HepG2 (cell line): ENCODE results near the gene FAM20C. TPM values are rescaled to one million over a fixed set of nuclear protein-coding genes. Genes with fewer than 3 reads are reported as not detected.
A peak's percentile ranks its signal among the peaks of the same experiment; 100 is the strongest.

Experiments
- FOXP1 ChIP-seq, 2 experiments: fragments of 450-650 bp in 1 of 2; IDR thresholded peaks; 2 replicates each; pipeline ENCODE4 v1.6.1; 2017 to 2018; ENCODE audit warnings: antibody characterized with exemption in 1 of 2
- JUN ChIP-seq: sonication (generic); formaldehyde crosslinking; IDR thresholded peaks from 2 replicates; pipeline ENCODE4 v1.4.0; 2020; ENCODE audit warnings: mild to moderate bottlenecking, missing genetic modification reagents
- PHF21A ChIP-seq: sonication (generic); formaldehyde crosslinking; IDR thresholded peaks from 2 replicates; pipeline ENCODE4 v1.5.0; 2020; ENCODE audit warnings: mild to moderate bottlenecking, missing genetic modification reagents
- SMAD3 ChIP-seq: sonication (generic); formaldehyde crosslinking; IDR thresholded peaks from 2 replicates; pipeline ENCODE4 v1.4.0; 2020; ENCODE audit warnings: missing genetic modification reagents
- TOPORS ChIP-seq: sonication (generic); formaldehyde crosslinking; IDR thresholded peaks from 2 replicates; pipeline ENCODE4 v1.8.0; 2023; ENCODE audit warnings: mild to moderate bottlenecking, missing genetic modification reagents
- ZNF296 ChIP-seq: sonication (generic); formaldehyde crosslinking; conservative IDR thresholded peaks from 2 replicates; pipeline ENCODE4 v1.5.0; 2020; ENCODE audit warnings: mild to moderate bottlenecking, missing genetic modification reagents
- ZNF558 ChIP-seq: sonication (generic); formaldehyde crosslinking; IDR thresholded peaks from 2 replicates; pipeline ENCODE4 v1.9.0; 2022; ENCODE audit warnings: mild to moderate bottlenecking, missing genetic modification reagents, borderline replicate concordance
- polyA plus RNA-seq, 8 experiments: library from polyadenylated mRNA; depleted of rRNA in 3 of 8; stranded (reverse) in 7 of 8; unstranded in 1 of 8; fragments of >200 nt; fragmentation: Illumina TruSeq in 4 of 8; extraction: Trizol in 4 of 8; gene quantifications; 2 replicates each; pipeline versions ENCODE4 v1.2.1 to v1.2.3, GENCODE V29; 2011 to 2016; ENCODE audit warnings: low read depth in 4 of 8, missing spikeins in 1 of 8, mixed read lengths in 1 of 8; ENCODE audit not compliant: insufficient read depth in 1 of 8
- total RNA-seq, 5 experiments: library from RNA; depleted of rRNA; stranded (reverse); fragments of >200 nt; fragmentation: Illumina TruSeq; extraction: Trizol; gene quantifications; 2 replicates each; pipeline ENCODE4 v1.2.3, GENCODE V29; 2016; ENCODE audit warnings: low read depth in 1 of 5
- TF ChIP-seq, protein P1 (sequence below): sonication (generic); formaldehyde crosslinking; IDR thresholded peaks from 2 replicates; pipeline ENCODE4 v1.4.0; 2020; ENCODE audit warnings: missing genetic modification reagents
- TF ChIP-seq, protein P2 (sequence below): IDR thresholded peaks from 2 replicates; pipeline ENCODE4 v1.6.1; 2012; ENCODE audit warnings: inconsistent platforms
- TF ChIP-seq, protein P3 (sequence below): sonication (generic); formaldehyde crosslinking; IDR thresholded peaks from 2 replicates; pipeline ENCODE4 v1.5.0; 2020; ENCODE audit warnings: mild to moderate bottlenecking, missing genetic modification reagents, borderline replicate concordance
- TF ChIP-seq, protein P4 (sequence below): sonication (generic); formaldehyde crosslinking; IDR thresholded peaks from 2 replicates; pipeline ENCODE4 v1.9.0; 2021; ENCODE audit warnings: missing genetic modification reagents, mild to moderate bottlenecking, borderline replicate concordance
- TF ChIP-seq, protein P5 (sequence below): sonication (generic); formaldehyde crosslinking; IDR thresholded peaks from 2 replicates; pipeline ENCODE4 v1.4.0; 2020; ENCODE audit warnings: mild to moderate bottlenecking, missing genetic modification reagents
- TF ChIP-seq, protein P6 (sequence below): sonication (generic); formaldehyde crosslinking; IDR thresholded peaks from 2 replicates; pipeline ENCODE4 v1.4.0; 2020; ENCODE audit warnings: missing genetic modification reagents, mild to moderate bottlenecking, borderline replicate concordance
- TF ChIP-seq, protein P7 (sequence below): sonication (generic); formaldehyde crosslinking; conservative IDR thresholded peaks from 2 replicates; pipeline ENCODE4 v1.4.0; 2020; ENCODE audit warnings: mild to moderate bottlenecking, missing genetic modification reagents, moderate library complexity
- TF ChIP-seq, protein P8 (sequence below): sonication (generic); formaldehyde crosslinking; IDR thresholded peaks from 2 replicates; pipeline ENCODE4 v1.9.0; 2021; ENCODE audit warnings: missing genetic modification reagents, borderline replicate concordance

FAM20C gene
- total and polyA plus RNA-seq, 2 of the 13 experiments (the other 11 are each of a cell fraction or from before 2014, with no cell fraction given), result 11.9 to 19.9 TPM

DNA sequence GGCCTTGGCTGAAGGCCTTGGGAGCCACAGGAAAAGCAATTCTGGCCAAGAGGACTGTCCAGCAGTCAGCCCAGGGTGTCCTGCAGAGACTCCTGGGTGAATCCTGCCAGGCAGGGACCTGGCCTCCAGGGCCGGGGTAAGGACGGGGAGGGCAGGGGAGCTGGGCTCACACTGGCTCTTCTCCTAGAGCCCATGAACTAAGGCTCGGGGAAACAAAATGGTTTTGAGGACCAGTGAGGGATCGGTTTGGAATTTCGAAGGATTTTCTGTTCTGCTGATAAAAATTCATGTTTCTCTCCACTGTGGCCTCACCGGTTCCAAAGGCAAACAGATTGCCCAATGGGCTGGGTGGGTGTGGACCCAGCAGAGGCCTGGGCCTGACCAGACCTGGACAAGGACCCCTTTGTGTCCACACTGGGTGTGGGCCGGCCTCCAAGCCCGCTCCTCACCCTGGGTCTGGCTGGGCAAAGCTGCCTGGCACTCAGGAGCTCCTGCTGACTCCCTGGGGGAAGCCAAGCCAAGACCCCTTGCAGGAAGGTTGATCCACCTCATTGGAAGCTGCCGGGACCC is 27.3 kb downstream of the FAM20C start (continued):
- TF ChIP-seq, protein P1, sequence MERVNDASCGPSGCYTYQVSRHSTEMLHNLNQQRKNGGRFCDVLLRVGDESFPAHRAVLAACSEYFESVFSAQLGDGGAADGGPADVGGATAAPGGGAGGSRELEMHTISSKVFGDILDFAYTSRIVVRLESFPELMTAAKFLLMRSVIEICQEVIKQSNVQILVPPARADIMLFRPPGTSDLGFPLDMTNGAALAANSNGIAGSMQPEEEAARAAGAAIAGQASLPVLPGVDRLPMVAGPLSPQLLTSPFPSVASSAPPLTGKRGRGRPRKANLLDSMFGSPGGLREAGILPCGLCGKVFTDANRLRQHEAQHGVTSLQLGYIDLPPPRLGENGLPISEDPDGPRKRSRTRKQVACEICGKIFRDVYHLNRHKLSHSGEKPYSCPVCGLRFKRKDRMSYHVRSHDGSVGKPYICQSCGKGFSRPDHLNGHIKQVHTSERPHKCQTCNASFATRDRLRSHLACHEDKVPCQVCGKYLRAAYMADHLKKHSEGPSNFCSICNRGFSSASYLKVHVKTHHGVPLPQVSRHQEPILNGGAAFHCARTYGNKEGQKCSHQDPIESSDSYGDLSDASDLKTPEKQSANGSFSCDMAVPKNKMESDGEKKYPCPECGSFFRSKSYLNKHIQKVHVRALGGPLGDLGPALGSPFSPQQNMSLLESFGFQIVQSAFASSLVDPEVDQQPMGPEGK (CRISPR knock-in tag), result peak; percentile 67; the same call in 1 of the 2 replicates
- TF ChIP-seq SMAD3 (CRISPR knock-in tag) (0 out of 2 replicates have a peak, but pooled peaks have one; percentile 51), TOPORS (CRISPR knock-in tag) (0 out of 2 replicates have a peak, but pooled peaks have one; percentile 54), ZNF296 (CRISPR knock-in tag) (0 out of 2 replicates have a peak, but pooled peaks have one; percentile 67), ZNF558 (no peak), JUN (CRISPR knock-in tag) (no peak), PHF21A (peak; percentile 77), FOXP1 (IDR thresholded peaks at IDR 0.05) (no peak), FOXP1 (CRISPR knock-in tag; IDR thresholded peaks at IDR 0.05) (peak; percentile 55)
- TF ChIP-seq, protein P2, sequence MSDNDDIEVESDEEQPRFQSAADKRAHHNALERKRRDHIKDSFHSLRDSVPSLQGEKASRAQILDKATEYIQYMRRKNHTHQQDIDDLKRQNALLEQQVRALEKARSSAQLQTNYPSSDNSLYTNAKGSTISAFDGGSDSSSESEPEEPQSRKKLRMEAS, result peak; percentile 36; the same call in 1 of the 2 replicates
- TF ChIP-seq, protein P3, sequence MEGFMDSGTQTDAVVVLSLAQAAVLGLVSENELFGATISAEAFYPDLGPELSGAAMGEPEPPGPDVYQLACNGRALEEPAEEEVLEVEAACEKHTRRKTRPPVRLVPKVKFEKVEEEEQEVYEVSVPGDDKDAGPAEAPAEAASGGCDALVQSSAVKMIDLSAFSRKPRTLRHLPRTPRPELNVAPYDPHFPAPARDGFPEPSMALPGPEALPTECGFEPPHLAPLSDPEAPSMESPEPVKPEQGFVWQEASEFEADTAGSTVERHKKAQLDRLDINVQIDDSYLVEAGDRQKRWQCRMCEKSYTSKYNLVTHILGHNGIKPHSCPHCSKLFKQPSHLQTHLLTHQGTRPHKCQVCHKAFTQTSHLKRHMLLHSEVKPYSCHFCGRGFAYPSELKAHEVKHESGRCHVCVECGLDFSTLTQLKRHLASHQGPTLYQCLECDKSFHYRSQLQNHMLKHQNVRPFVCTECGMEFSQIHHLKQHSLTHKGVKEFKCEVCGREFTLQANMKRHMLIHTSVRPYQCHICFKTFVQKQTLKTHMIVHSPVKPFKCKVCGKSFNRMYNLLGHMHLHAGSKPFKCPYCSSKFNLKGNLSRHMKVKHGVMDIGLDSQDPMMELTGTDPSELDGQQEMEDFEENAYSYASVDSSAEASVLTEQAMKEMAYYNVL (CRISPR knock-in tag), result 0 out of 2 replicates have a peak, but pooled peaks have one; percentile 48
- TF ChIP-seq, protein P4, sequence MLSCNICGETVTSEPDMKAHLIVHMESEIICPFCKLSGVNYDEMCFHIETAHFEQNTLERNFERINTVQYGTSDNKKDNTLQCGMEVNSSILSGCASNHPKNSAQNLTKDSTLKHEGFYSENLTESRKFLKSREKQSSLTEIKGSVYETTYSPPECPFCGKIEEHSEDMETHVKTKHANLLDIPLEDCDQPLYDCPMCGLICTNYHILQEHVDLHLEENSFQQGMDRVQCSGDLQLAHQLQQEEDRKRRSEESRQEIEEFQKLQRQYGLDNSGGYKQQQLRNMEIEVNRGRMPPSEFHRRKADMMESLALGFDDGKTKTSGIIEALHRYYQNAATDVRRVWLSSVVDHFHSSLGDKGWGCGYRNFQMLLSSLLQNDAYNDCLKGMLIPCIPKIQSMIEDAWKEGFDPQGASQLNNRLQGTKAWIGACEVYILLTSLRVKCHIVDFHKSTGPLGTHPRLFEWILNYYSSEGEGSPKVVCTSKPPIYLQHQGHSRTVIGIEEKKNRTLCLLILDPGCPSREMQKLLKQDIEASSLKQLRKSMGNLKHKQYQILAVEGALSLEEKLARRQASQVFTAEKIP (CRISPR knock-in tag), result no peak
- TF ChIP-seq, protein P5, sequence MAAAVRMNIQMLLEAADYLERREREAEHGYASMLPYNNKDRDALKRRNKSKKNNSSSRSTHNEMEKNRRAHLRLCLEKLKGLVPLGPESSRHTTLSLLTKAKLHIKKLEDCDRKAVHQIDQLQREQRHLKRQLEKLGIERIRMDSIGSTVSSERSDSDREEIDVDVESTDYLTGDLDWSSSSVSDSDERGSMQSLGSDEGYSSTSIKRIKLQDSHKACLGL (CRISPR knock-in tag), result no peak
- TF ChIP-seq, protein P6, sequence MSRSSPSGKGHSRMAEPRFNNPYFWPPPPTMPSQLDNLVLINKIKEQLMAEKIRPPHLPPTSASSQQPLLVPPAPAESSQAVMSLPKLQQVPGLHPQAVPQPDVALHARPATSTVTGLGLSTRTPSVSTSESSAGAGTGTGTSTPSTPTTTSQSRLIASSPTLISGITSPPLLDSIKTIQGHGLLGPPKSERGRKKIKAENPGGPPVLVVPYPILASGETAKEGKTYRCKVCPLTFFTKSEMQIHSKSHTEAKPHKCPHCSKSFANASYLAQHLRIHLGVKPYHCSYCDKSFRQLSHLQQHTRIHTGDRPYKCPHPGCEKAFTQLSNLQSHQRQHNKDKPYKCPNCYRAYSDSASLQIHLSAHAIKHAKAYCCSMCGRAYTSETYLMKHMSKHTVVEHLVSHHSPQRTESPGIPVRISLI (CRISPR knock-in tag), result 0 out of 2 replicates have a peak, but pooled peaks have one; percentile 3
- TF ChIP-seq, protein P7, sequence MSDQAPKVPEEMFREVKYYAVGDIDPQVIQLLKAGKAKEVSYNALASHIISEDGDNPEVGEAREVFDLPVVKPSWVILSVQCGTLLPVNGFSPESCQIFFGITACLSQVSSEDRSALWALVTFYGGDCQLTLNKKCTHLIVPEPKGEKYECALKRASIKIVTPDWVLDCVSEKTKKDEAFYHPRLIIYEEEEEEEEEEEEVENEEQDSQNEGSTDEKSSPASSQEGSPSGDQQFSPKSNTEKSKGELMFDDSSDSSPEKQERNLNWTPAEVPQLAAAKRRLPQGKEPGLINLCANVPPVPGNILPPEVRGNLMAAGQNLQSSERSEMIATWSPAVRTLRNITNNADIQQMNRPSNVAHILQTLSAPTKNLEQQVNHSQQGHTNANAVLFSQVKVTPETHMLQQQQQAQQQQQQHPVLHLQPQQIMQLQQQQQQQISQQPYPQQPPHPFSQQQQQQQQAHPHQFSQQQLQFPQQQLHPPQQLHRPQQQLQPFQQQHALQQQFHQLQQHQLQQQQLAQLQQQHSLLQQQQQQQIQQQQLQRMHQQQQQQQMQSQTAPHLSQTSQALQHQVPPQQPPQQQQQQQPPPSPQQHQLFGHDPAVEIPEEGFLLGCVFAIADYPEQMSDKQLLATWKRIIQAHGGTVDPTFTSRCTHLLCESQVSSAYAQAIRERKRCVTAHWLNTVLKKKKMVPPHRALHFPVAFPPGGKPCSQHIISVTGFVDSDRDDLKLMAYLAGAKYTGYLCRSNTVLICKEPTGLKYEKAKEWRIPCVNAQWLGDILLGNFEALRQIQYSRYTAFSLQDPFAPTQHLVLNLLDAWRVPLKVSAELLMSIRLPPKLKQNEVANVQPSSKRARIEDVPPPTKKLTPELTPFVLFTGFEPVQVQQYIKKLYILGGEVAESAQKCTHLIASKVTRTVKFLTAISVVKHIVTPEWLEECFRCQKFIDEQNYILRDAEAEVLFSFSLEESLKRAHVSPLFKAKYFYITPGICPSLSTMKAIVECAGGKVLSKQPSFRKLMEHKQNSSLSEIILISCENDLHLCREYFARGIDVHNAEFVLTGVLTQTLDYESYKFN, result peak; percentile 80
- TF ChIP-seq, protein P8, sequence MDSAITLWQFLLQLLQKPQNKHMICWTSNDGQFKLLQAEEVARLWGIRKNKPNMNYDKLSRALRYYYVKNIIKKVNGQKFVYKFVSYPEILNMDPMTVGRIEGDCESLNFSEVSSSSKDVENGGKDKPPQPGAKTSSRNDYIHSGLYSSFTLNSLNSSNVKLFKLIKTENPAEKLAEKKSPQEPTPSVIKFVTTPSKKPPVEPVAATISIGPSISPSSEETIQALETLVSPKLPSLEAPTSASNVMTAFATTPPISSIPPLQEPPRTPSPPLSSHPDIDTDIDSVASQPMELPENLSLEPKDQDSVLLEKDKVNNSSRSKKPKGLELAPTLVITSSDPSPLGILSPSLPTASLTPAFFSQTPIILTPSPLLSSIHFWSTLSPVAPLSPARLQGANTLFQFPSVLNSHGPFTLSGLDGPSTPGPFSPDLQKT, result no peak
